ENCODE measurements around the gene SRSF10. TPM values are rescaled to one million over a fixed set of nuclear protein-coding genes. Genes with fewer than 3 reads are reported as not detected.
"Not testable (repeated sequence)": the region's sequence is repeated elsewhere in the genome, so short reads cannot be mapped to it uniquely, and the experiment has no call there.

The SRSF10 gene
- total RNA-seq, 1 donor from 2014 or later = 93.7 TPM

DNA sequence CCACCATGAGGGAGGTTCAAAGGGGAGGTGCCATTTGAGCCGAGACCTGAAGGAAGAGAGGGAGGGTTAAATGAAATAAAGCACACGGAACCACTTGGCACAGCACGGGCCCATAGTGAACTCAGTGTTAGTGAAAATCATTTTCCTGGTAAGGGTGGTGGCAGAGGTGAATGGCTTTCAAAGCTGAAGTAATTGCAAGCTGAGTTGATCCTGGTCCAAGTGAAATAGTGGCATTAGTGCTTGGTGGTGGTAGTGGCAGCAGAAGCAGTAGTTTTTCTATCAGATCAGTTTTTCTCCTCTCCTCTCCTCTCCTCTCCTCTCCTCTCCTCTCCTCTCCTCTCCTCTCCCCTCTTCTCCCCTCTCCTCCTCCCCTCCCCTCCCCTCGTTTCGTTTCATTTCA is 30.5 kb upstream of the SRSF10 start:
- TF ChIP-seq, protein P1, sequence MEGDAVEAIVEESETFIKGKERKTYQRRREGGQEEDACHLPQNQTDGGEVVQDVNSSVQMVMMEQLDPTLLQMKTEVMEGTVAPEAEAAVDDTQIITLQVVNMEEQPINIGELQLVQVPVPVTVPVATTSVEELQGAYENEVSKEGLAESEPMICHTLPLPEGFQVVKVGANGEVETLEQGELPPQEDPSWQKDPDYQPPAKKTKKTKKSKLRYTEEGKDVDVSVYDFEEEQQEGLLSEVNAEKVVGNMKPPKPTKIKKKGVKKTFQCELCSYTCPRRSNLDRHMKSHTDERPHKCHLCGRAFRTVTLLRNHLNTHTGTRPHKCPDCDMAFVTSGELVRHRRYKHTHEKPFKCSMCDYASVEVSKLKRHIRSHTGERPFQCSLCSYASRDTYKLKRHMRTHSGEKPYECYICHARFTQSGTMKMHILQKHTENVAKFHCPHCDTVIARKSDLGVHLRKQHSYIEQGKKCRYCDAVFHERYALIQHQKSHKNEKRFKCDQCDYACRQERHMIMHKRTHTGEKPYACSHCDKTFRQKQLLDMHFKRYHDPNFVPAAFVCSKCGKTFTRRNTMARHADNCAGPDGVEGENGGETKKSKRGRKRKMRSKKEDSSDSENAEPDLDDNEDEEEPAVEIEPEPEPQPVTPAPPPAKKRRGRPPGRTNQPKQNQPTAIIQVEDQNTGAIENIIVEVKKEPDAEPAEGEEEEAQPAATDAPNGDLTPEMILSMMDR (IDR thresholded peaks at IDR 0.05) = no peak
- Histone ChIP-seq H3K4me1 (peaks cover 3% of the 10 kb centered on the region), H3K36me3 (no peaks in the 10 kb centered on the region), H3K27me3 (ENCODE audit: low read depth) (no peaks in the 10 kb centered on the region), H3K27ac (no peak overlapping the region), H3K9me3 (no peaks in the 10 kb centered on the region), H3K4me3 (no peak overlapping the region)
- peak in 1 of 2 donors; percentile 33 for ATAC-seq
- intact Hi-C loops (cut with DNase I) = no loop called here
- no peak for DNase-seq

DNA sequence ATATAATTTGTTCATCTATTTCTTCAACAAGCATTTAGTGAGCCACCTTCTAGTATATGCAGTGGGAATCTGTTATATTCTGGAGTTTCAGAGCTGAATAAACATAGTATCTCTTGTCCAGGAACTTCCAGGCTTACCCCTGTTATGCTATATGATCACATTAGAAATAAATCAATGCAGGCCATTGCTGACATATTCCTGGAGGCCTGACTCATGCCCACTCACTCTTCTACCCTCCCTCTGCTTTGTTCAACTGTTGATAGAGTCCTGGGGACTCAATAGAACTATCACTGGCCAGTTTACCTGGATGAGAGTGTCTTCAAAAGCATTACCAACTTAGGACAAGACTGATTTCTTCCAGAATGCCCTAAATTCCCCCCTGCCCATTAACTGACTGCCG is 29.3 kb upstream of the SRSF10 start:
- H3K27me3 ChIP-seq (ENCODE audit: low read depth) = no peaks in the 10 kb centered on the region
- no peak overlapping the region for H3K27ac ChIP-seq
- H3K4me1 ChIP-seq = peaks cover 3% of the 10 kb centered on the region
- no peak overlapping the region for H3K4me3 ChIP-seq
- no peaks in the 10 kb centered on the region for H3K9me3 ChIP-seq
- no peaks in the 10 kb centered on the region for H3K36me3 ChIP-seq
- DNase-seq = no peak
- intact Hi-C loops (cut with DNase I) = no loop called here
- no peak for ATAC-seq
- TF ChIP-seq, protein P1 (IDR thresholded peaks at IDR 0.05) = no peak

DNA sequence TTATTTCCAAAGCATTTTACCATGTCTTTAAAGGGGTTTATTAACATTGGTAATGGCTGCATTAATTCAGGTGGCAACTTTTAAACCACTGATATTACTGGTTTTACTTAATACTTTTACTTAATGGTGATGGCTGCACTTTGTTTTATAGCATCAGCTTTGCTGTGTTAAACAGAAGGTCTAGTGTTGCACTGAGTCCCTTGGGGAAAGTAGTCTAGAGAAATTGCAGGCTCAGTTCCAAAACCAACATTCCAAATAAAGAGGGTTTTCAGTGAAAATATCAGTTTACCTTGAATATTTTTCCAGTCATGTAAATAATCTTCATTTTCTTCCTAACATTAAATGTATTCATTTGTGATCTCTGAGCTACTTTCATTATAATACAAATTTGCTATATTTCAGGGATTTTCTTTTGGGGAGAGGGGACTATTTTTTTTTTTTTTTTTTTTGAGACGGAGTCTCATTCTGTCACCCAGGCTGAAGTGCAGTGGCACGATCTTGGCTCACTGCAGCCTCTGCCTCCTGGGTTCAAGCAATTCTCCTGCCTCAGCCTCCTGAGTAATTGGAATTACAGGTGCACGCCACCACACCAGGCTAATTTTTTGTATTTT is 28.6 kb upstream of the SRSF10 start:
- H3K27ac ChIP-seq; DNase-seq; intact Hi-C loops (cut with DNase I); H3K4me1 ChIP-seq; H3K36me3 ChIP-seq; ATAC-seq; H3K27me3 ChIP-seq (ENCODE audit: low read depth); H3K9me3 ChIP-seq; H3K4me3 ChIP-seq: not testable (repeated sequence)

DNA sequence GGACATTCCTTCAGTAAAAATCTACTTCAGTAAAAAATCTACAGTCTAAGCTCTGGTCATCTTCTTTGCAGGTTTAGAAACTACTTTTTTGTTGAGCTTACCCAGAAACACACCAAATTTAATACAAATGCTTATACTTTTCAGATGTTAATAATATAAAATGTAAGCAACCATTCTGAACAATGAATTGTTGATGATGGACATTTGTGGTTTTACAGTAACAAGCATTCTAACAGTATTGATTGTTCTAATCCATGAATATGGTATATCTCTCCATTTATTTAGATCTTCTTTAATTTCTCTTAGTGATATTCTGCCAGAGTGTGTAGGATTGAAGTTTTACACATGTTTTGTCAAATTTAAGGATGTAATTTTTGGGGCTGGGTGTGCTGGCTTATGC is 27.0 kb upstream of the SRSF10 start:
- TF ChIP-seq, protein P1 (IDR thresholded peaks at IDR 0.05) = no peak
- ATAC-seq (no peak), DNase-seq (no peak)
- H3K4me1 ChIP-seq = peaks cover 3% of the 10 kb centered on the region
- H3K27me3 ChIP-seq (ENCODE audit: low read depth) = no peaks in the 10 kb centered on the region
- H3K36me3 ChIP-seq = no peaks in the 10 kb centered on the region
- no peak overlapping the region for H3K27ac ChIP-seq
- H3K9me3 ChIP-seq = no peaks in the 10 kb centered on the region
- intact Hi-C loops (cut with DNase I) = no loop called here
- no peak overlapping the region for H3K4me3 ChIP-seq

DNA sequence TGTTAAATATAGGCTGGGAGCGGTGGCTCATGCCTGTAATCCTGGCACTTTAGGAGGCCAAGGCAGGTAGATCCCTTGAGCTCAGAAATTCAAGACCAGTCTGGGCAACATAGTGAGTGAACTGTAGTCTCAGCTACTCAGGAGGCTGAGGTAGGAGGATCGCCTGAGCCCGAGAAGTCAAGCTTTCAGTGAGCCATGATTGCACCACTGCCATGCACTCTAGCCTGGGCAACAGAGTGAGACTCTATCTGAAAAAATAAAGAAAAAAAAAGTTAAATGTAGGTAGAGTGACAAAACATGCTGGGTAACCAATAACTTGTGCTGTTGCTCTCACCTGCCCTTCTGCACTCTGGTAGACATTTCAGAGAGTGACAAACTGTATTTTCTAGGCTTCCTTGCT is 25.0 kb upstream of the SRSF10 start:
- TF ChIP-seq, protein P1 (IDR thresholded peaks at IDR 0.05) = no peak
- Histone ChIP-seq H3K4me3 (no peak overlapping the region), H3K36me3 (no peaks in the 10 kb centered on the region), H3K27me3 (ENCODE audit: low read depth) (no peaks in the 10 kb centered on the region), H3K27ac (no peak overlapping the region), H3K4me1 (peaks cover 2% of the 10 kb centered on the region), H3K9me3 (no peaks in the 10 kb centered on the region)
- intact Hi-C loops (cut with DNase I) = no loop called here
- ATAC-seq (no peak), DNase-seq (no peak)

DNA sequence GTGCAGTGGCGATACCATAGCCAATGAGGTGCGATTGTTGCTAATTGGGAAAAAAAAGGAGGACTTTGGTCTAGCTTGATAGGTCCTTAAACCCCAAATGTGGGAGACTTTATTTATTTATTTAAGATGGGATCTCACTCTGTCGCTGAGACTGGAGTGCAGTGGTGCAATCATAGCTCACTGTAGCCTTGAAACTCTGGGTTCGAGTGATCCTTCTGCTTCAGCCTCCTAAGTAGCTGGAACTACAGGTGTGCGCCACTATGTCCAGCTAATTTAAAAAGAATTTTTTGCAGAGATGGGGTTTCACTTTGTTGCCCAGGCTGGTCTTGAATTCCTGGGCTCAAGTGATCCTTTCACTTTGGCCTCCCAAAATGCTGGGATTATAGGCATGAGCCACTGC is 24.0 kb upstream of the SRSF10 start:
- Histone ChIP-seq H3K4me1 (no peaks in the 10 kb centered on the region), H3K9me3 (no peaks in the 10 kb centered on the region), H3K27ac (no peak overlapping the region), H3K4me3 (no peak overlapping the region), H3K27me3 (ENCODE audit: low read depth) (no peaks in the 10 kb centered on the region), H3K36me3 (no peaks in the 10 kb centered on the region)
- ATAC-seq (no peak), DNase-seq (no peak)
- intact Hi-C loops (cut with DNase I) = no loop called here
- TF ChIP-seq, protein P1 (IDR thresholded peaks at IDR 0.05) = no peak
